Activated CD4-positive, alpha-beta T cell treated with anti-CD3 and anti-CD28 coated beads, Interleukin-2, amount 50 U/mL, for 48 hours (primary cell): ENCODE measurements around the gene NPNT.
"Not testable (repeated sequence)": the region's sequence is repeated elsewhere in the genome, so short reads cannot be mapped to it uniquely, and the experiment has no call there.

ENCODE experiments used
- DNase-seq, 2 experiments: peaks; one replicate each; pipeline ENCODE4 v3.0.0-alpha.2; 2020

Gene NPNT

GRCh38 chr4:105894660-105895582, at the start of gene NPNT:
NPNT (plus strand) TSS chr4:105895471; CDS start chr4:105895653, 182 bp downstream.
- no peak for DNase-seq

- no peak for DNase-seq
These were observed 49.7 kb upstream of the NPNT start for GRCh38 chr4:105845559-105845958.

GRCh38 chr4:105848359-105848758, 46.9 kb upstream of the NPNT start:
- not testable (repeated sequence) for DNase-seq

- DNase-seq = no peak
These were observed 44.1 kb upstream of the NPNT start for GRCh38 chr4:105851196-105851595.

- DNase-seq = not testable (repeated sequence)
These were observed 43.0 kb upstream of the NPNT start for GRCh38 chr4:105852230-105852629.

- no peak for DNase-seq
These were observed 36.7 kb upstream of the NPNT start for GRCh38 chr4:105858466-105859040.

GRCh38 chr4:105859233-105859632, 36.0 kb upstream of the NPNT start:
- DNase-seq = no peak

- no peak for DNase-seq
These were observed 24.3 kb upstream of the NPNT start for GRCh38 chr4:105870963-105871362.

GRCh38 chr4:105871997-105872396, 23.3 kb upstream of the NPNT start:
- no peak for DNase-seq

GRCh38 chr4:105875233-105875632, 20.0 kb upstream of the NPNT start:
- no peak for DNase-seq

- DNase-seq = no peak
These were observed 16.6 kb upstream of the NPNT start for GRCh38 chr4:105878668-105879067.

- DNase-seq = no peak
These were observed 7.8 kb upstream of the NPNT start for GRCh38 chr4:105887508-105887907.

- DNase-seq = peak; percentile 5 to 13
These were observed 551 bp downstream of the NPNT start for GRCh38 chr4:105895583-105896460.

GRCh38 chr4:105896461-105896942, 1.2 kb downstream of the NPNT start:
- no peak for DNase-seq

GRCh38 chr4:105896984-105897775, 1.9 kb downstream of the NPNT start:
- DNase-seq = no peak

- no peak for DNase-seq
These were observed 5.3 kb downstream of the NPNT start for GRCh38 chr4:105900541-105900940.

GRCh38 chr4:105902550-105903262, 7.4 kb downstream of the NPNT start:
- DNase-seq = no peak

GRCh38 chr4:105909787-105910281, 14.6 kb downstream of the NPNT start:
- no peak for DNase-seq

GRCh38 chr4:105911426-105911825, 16.2 kb downstream of the NPNT start:
- no peak for DNase-seq

- no peak for DNase-seq
These were observed 17.4 kb downstream of the NPNT start for GRCh38 chr4:105912633-105913032.

GRCh38 chr4:105917171-105917685, 22.0 kb downstream of the NPNT start:
- DNase-seq = no peak
